Stimulated activated CD8-positive, alpha-beta memory T cell treated with anti-CD3 and anti-CD28 coated beads, Interleukin-7, amount 100 ng/mL, for 24 hours (primary cell): ENCODE measurements around the gene RACK1.
"Not testable (repeated sequence)": the region's sequence is repeated elsewhere in the genome, so short reads cannot be mapped to it uniquely, and the experiment has no call there.

Experiments used
- DNase-seq: peaks from one replicate; pipeline ENCODE4 v3.0.0-alpha.2; 2020; ENCODE audit warnings: low read depth

The RACK1 gene

GRCh38 chr5:181243564-181244343, at the start of gene RACK1:
TSS of gene RACK1 (minus strand) at chr5:181243906. CDS start at chr5:181243800, 106 bp downstream.
- peak; percentile 81 for DNase-seq

GRCh38 chr5:181287331-181287730, 43.6 kb upstream of the RACK1 start:
- DNase-seq = not testable (repeated sequence)

GRCh38 chr5:181285962-181286705, 42.4 kb upstream of the RACK1 start:
- not testable (repeated sequence) for DNase-seq

- DNase-seq = not testable (repeated sequence)
Measured at GRCh38 chr5:181283841-181284755, 40.4 kb upstream of the RACK1 start.

GRCh38 chr5:181283347-181283746, 39.6 kb upstream of the RACK1 start:
- no peak for DNase-seq

GRCh38 chr5:181282874-181283273, 39.2 kb upstream of the RACK1 start:
- no peak for DNase-seq

GRCh38 chr5:181282415-181282814, 38.7 kb upstream of the RACK1 start:
- not testable (repeated sequence) for DNase-seq

GRCh38 chr5:181281984-181282316, 38.2 kb upstream of the RACK1 start:
- DNase-seq = no peak

- no peak for DNase-seq
Measured at GRCh38 chr5:181281077-181281983, 37.6 kb upstream of the RACK1 start.

- DNase-seq = no peak
Measured at GRCh38 chr5:181280251-181280762, 36.6 kb upstream of the RACK1 start.

- not testable (repeated sequence) for DNase-seq
Measured at GRCh38 chr5:181273433-181273744, 29.7 kb upstream of the RACK1 start.

- DNase-seq = no peak
Measured at GRCh38 chr5:181271081-181271480, 27.4 kb upstream of the RACK1 start.

GRCh38 chr5:181267907-181268306, 24.2 kb upstream of the RACK1 start:
- DNase-seq = not testable (repeated sequence)

- DNase-seq = not testable (repeated sequence)
Measured at GRCh38 chr5:181267291-181267904, 23.7 kb upstream of the RACK1 start.

- no peak for DNase-seq
Measured at GRCh38 chr5:181265092-181265671, 21.5 kb upstream of the RACK1 start.

- no peak for DNase-seq
Measured at GRCh38 chr5:181263633-181264032, 19.9 kb upstream of the RACK1 start.

GRCh38 chr5:181261320-181262049, 17.8 kb upstream of the RACK1 start:
- peak; percentile 52 for DNase-seq

GRCh38 chr5:181260720-181261319, 17.1 kb upstream of the RACK1 start, which contains the start of gene TRIM52:
TSS of gene TRIM52 (minus strand) at chr5:181261143. CDS start at chr5:181260813, 330 bp downstream.
- DNase-seq = peak; percentile 77
